Activated T-helper 2 cell treated with anti-CD3 and anti-CD28 coated beads, Interferon-gamma antibody, Interleukin-2, Interleukin-4, amounts not matched to agents 10 μg/mL and 5 μg/mL and 100 μg/mL, durations not matched to agents 14 hours and 24 hours and 36 hours (primary cell): ENCODE results near the gene NMT1. TPM values are rescaled to one million over a fixed set of nuclear protein-coding genes. Genes with fewer than 3 reads are reported as not detected.

Experiments used
- total RNA-seq: library from RNA; stranded (reverse); gene quantifications from 2 replicates; pipeline ENCODE4 v1.2.3, GENCODE V29; 2022

The NMT1 gene
- total RNA-seq, 1 donor from 2014 or later = 173 TPM

Other genes starting within 250 kb of the NMT1 start
- gene GJC1, start 231.0 kb upstream of the NMT1 start, total RNA-seq = 8.2 and 9.4 TPM in 2 replicates
- not detected in 2 replicates for gene HIGD1B, start 213.4 kb upstream of the NMT1 start, total RNA-seq
- gene EFTUD2, start 161.9 kb upstream of the NMT1 start, total RNA-seq = 194 and 215 TPM in 2 replicates
- gene GFAP, start 145.8 kb upstream of the NMT1 start, total RNA-seq = 0.34 TPM in 1 of 2 replicates, not detected in the other
- gene KIF18B, start 113.5 kb upstream of the NMT1 start, total RNA-seq = 46.7 and 47.1 TPM in 2 replicates
- gene C1QL1, start 93.0 kb upstream of the NMT1 start, total RNA-seq = 0.41 and 0.48 TPM in 2 replicates
- gene DCAKD, start 9.7 kb upstream of the NMT1 start, total RNA-seq = 30.0 and 31.0 TPM in 2 replicates
- 4.0 and 4.4 TPM in 2 replicates for gene PLCD3, start 71.2 kb downstream of the NMT1 start, total RNA-seq
- 12.8 and 15.9 TPM in 2 replicates for gene ACBD4, start 74.4 kb downstream of the NMT1 start, total RNA-seq
- gene HEXIM1, start 87.2 kb downstream of the NMT1 start, total RNA-seq = 46.4 and 48.1 TPM in 2 replicates
- 7.5 and 7.8 TPM in 2 replicates for gene HEXIM2, start 100.6 kb downstream of the NMT1 start, total RNA-seq
- gene FMNL1, start 160.6 kb downstream of the NMT1 start, total RNA-seq = 469 and 475 TPM in 2 replicates
- gene SPATA32, start 200.8 kb downstream of the NMT1 start, total RNA-seq = 0.37 and 0.67 TPM in 2 replicates